Fibroblast of villous mesenchyme (primary cell): ENCODE data around the gene TXNRD2. TPM values are rescaled to one million over a fixed set of nuclear protein-coding genes. Genes with fewer than 3 reads are reported as not detected.

Experiments
- DNase-seq: peaks from one replicate; pipeline ENCODE4 v3.0.0-alpha.2; 2010; ENCODE audit warnings: low read depth
- H3K4me3 ChIP-seq: 2 replicates; pipeline ENCODE4 v1.5.1; 2011; ENCODE audit warnings: low read depth, mild to moderate bottlenecking, low read length
- total RNA-seq: library from RNA; depleted of rRNA; stranded (reverse); fragments of >200 nt; gene quantifications from 2 replicates; pipeline ENCODE4 v1.2.3, GENCODE V29; 2012
- TF ChIP-seq, protein P1 (sequence below): IDR thresholded peaks from 2 replicates; pipeline ENCODE4 v1.5.1; 2012; ENCODE audit warnings: low read depth, mild to moderate bottlenecking, low read length; ENCODE audit not compliant: insufficient read depth

TXNRD2 gene
- total RNA-seq, 1 donor = 39.3 TPM

DNA sequence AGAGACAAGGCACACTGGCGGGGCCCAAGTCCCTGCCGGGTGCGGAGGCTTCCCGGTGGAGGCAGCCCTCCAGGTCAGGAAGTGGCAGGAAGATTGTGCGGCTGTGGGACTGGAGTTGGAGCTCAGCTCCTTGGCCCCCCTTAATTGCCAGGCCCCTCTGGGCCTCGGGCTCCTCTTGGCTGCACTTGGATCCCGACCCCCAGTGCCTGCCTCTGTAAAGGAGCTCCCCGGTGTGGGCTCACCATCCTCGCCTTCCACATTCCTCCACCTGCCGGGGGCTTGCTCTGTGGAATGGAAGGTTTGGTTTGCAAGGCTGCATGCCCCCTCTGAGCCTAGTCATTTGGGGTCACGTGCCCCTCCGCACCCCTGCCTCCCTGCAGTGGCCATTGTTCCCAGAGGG lies 38.1 kb downstream of the TXNRD2 start:
- TF ChIP-seq, protein P1, sequence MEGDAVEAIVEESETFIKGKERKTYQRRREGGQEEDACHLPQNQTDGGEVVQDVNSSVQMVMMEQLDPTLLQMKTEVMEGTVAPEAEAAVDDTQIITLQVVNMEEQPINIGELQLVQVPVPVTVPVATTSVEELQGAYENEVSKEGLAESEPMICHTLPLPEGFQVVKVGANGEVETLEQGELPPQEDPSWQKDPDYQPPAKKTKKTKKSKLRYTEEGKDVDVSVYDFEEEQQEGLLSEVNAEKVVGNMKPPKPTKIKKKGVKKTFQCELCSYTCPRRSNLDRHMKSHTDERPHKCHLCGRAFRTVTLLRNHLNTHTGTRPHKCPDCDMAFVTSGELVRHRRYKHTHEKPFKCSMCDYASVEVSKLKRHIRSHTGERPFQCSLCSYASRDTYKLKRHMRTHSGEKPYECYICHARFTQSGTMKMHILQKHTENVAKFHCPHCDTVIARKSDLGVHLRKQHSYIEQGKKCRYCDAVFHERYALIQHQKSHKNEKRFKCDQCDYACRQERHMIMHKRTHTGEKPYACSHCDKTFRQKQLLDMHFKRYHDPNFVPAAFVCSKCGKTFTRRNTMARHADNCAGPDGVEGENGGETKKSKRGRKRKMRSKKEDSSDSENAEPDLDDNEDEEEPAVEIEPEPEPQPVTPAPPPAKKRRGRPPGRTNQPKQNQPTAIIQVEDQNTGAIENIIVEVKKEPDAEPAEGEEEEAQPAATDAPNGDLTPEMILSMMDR = no peak
- H3K4me3 ChIP-seq = no peak overlapping the region
- DNase-seq = no peak

DNA sequence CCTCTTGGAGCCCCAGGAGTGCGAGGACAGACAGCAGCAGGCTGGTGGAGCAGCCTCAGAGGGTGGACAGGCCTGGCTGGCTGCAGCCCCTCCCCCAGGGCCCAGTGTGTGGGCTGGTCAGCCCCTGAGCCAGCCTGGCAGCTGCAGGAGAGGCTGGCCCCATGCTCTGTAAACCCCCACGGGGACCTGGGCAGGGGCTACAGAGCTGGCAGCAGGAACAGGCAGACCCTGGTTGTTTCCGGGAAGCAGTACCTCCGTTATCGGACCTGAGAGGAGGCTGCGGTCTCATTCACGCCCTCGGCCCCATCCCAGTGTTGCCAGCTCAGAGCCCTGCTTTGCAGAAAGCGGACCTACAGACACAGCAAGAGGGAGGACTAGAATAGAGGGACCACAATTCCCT lies 38.6 kb downstream of the TXNRD2 start:
- H3K4me3 ChIP-seq = no peak overlapping the region
- DNase-seq = no peak
- TF ChIP-seq, protein P1 = no peak

DNA sequence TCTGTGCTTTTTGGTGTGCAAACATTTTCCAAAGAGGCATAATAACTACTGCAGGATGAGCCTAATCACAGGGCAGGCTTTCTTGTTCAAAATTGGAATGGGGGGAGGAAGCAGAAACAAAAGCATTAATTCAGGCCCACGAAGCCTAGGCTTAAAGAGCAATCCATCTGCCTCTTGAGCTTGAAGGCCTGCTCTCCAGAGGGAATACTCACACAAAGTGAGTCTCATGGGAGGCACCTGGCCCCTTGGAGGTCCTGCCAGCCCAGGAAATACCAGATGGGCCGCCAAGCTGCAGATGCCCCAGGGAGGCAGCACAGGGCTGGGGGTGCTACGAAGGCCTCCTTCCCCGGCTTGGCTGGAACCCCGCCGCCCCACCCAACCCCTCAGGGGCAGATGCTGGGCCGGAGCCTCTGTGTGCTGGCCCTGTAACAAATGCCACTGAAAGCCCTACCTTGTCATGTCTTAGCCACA lies 39.3 kb downstream of the TXNRD2 start:
- no peak overlapping the region for H3K4me3 ChIP-seq
- TF ChIP-seq, protein P1 = no peak
- no peak for DNase-seq

DNA sequence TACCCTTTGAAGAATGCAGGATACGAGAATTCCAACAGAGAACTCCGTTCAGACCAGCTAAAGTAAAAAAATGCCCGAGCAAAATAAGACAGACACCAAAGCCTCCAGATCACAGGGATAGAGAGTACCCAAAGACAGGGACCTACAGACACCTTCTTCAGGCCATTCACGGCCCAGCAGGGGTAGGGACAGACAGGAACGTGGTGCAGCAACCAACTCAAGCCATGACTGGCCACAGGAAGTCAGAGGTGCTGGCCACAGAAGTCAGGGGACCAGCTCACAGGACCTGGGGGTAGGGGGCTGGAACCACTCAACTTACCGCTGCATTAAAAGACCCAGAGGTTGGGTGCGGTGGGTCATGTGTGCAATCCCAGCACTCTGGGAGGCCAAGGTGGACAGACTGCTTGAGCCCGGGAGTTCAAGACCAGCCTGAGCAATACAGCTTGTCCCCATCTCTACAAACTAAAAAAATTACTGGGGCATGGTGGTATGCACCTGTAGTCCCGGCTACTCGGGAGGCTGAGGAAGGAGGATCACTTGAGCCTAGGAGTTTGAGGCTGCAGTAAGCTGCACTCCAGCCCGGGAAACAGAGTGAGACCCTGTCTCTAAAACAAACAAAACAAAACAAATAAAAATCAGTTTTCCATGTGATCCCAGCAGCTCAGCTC lies 39.9 kb downstream of the TXNRD2 start:
- TF ChIP-seq, protein P1 = no peak
- H3K4me3 ChIP-seq = no peak overlapping the region
- no peak for DNase-seq

DNA sequence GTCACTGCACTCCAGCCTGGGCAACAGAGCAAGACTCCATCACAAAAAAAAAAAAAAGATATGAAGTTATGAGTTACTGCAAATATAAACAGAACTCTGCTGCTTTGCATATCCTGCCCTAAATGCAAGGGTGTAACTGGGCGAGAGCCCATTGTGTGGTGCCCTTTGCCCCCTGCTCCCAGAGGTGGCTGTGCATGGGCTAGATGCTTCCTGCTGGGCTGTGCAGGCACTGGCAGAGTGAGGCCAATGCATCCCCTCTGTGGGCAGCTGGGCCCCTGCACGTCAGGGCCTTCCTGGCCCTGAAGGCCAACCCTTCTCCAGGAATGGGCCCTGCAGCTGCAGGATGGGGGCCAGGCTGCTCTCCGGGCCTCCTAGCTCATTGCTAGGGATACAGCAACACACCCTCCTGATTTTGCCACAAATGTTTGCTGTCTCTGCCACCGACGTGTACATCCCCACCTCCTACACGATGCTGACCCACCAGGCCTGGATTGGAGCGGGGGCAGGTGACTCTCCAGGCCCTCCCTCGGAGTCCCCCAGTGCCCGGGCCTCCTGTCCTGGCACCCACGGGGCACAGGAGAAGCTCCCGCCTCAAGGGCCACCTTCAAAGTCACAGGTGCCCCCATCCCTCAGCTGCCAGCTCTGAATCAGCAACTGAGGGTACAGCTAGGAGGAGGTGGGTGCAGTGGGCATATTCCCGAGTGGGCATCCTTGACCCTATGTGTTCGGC lies 40.7 kb downstream of the TXNRD2 start:
- TF ChIP-seq, protein P1 = no peak
- H3K4me3 ChIP-seq = no peak overlapping the region
- DNase-seq = no peak

DNA sequence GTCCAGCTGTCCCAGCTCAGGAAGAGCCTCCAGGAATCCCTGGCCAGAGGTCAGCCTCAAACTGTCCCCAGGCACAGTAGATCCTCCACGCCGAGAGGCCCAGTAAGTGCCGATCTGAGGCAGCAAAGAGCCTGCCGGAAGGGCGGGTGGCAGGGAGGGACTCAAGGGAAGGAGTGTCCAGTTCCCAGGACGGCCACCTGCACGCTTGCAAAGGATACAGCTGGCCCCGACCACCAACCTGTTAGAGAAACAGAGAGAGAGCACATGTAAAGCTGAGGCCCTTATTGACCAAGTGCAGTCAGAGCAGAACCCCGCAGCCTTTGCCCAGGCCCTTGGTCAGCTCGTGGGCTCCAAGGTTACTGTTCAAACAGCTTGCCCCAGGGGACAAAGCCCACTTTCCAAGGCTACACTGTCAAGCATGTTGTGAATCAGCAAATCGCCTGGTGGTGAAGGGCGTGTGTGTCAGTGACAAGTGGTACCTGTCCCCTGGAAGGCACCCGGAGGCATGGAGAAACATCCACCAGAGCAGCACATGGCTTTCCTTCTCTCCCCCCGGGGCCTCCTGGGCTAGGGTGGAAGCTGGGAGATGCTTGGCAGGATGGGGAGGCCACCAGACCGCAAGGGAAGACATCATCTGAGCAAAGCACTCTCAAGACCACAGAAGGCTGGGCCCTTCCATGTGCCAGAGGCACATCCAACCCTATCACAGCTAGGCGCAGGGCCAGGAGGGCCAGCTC lies 42.6 kb downstream of the TXNRD2 start:
- no peak for DNase-seq
- TF ChIP-seq, protein P1 = no peak
- no peak overlapping the region for H3K4me3 ChIP-seq
